ENCODE measurements around the gene ATP2B2.
"Not testable (repeated sequence)": the region's sequence is repeated elsewhere in the genome, so short reads cannot be mapped to it uniquely, and the experiment has no call there.

The ATP2B2 gene

DNA sequence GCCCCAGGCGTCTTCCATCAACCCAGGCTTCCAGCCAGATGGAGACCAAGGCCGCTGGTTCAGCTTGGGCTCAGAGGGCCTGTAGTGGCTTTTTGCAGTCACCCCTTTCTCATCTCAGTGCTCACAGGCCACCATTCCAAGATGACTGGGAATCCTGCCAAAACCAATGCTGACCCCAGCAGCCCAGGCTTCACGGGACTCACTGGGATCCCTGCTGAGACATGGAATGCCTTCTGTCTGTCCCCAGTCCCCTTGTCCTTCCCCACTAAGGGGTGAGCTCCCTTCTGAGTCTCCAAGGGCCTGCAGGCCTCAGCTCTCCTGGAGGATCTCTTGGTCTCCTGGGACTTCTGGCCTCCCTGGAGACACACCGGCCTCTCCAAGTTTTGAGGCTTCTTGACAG, 107.0 kb downstream of the ATP2B2 start:
- no peak for DNase-seq

DNA sequence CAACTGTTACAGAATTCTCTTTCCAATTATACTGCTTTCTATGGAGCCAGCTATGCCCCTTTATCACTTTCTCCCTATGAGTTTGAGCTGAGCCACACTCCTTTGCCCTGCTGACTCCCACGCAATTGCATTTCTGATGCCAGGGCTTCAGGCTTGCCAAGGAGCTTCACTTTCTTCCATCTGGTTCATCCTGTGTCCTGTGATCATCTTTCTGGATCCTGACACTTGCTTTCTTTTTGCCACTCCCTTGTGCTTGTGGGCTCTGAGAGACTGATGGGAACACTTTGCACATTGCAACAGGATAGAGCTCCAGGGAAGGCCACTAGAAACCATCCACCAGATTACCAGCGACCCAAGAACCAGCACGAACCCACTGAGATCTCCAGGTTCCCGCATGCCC, 107.5 kb downstream of the ATP2B2 start:
- DNase-seq: no peak

DNA sequence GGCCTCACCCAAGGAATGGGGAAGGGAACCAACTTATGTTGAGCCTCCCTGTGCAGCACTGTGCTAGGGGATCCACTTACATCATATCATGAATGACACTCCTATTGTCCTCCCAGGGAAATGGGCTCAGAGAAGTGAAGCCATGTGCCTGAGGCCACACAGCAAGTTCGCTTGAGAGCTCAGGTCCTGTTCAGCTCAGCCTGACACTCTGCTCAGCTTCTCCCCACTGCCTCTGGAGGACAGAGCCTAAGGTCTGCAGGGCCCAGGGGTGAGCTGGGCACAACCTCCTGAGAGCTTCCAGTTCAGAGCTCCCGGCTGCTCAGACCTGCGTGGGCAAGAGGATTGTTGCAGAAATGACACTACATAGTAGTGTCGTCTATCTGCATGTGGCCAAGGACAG, 108.5 kb downstream of the ATP2B2 start:
- DNase-seq: no peak

DNA sequence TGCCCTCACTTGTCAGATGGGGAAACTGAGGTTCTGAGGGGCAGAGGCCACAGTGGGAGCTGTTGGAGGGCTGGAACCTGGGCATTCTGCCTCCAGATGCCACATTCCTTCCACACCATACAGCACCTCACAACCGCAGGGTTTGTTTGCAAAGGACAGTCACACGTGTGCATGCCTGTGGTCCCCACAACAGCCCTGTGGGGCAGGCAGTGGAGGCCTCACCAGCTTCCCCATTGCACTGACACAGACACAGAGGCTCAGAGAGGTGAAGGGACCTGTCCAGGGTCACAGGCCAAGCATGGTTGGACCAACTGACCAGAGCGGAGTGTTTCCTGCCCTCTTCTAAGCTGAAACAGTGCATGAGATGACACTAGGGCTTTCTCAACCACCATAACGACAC, 109.3 kb downstream of the ATP2B2 start:
- DNase-seq: no peak

DNA sequence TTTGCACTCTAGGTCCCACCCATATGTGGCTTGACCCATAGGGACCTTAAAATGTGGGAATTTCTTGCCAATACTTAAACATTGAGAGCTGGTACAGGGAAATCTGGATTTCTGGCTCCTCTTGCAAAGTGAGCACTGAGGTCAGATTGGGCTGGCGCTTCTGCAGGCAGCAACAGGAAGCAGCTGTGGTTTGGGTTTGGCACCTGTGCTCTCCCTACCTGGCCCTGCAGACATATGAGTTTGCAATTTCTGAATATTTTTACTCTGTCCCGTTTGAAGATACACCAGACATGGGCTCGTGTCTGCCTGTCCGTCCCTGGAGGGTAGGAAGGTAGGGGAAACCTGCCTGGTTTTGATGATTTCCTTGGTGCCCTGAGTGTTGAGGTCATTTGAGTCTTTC, 109.7 kb downstream of the ATP2B2 start:
- DNase-seq: no peak

DNA sequence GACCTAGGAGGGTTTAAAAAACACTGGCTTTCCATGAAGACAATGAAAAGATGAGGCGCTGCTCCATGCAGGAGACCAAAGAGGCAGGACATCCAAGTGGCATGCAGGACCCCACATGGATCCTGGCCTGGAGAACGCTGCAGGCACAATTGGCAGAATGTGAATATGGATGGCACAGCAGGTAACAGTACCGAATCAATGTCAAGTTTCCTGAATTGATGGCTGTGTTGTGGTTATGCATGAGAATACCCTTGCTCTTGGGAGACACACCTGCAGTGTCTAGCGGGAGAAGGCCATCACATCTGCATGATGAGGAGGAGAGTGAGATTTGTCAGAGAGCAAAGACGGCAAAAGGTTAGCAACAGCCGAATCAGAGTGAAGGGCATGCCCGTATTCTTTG, 110.2 kb downstream of the ATP2B2 start:
- DNase-seq: no peak

DNA sequence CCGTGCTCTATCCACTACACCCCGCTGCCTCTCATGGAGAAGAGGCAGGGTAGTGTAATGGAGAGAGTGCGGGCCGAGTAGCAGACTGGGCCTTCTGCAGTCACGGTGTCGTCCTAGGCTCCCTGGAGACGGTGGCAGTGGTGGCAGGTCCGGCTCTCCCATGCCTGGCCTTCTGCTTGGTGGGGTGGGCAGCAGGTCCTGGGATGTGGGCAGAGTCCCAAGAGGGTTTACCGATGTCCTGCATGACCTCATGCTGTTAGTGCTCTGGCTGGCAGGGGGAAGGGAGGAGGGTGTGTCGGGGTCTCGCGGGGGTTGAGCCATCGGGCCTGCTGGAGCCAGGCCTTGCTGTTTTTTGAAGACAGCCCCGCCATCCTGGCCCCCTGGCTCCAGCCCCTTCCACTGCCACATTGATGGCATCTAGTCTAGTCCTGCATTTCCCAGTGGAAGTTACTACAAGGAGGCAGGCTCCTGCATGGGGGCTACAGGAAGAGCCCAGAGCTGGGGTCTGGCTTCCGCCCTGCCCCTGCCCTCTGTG, 110.8 kb downstream of the ATP2B2 start:
- no peak for DNase-seq

DNA sequence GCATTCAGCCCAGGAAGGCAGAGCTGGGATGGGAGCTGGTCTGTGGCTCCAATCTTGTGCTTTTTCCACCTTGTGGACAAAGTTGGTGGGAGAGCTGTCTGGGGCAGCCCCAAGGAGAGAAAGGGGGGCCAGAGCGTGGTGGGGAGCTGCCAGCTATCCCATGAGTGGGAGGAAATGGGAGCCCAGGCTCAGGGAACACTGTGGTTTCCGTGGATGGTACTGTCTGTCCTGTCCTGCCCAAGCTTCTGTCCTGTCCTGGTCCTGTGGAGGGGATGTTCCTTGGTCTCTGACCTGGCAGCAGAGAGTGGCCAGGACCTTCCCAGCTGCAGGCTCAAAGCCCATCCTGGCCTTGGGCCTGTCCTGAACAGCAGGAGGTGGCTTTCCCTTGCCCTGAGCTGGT, 111.9 kb downstream of the ATP2B2 start:
- no peak for DNase-seq

DNA sequence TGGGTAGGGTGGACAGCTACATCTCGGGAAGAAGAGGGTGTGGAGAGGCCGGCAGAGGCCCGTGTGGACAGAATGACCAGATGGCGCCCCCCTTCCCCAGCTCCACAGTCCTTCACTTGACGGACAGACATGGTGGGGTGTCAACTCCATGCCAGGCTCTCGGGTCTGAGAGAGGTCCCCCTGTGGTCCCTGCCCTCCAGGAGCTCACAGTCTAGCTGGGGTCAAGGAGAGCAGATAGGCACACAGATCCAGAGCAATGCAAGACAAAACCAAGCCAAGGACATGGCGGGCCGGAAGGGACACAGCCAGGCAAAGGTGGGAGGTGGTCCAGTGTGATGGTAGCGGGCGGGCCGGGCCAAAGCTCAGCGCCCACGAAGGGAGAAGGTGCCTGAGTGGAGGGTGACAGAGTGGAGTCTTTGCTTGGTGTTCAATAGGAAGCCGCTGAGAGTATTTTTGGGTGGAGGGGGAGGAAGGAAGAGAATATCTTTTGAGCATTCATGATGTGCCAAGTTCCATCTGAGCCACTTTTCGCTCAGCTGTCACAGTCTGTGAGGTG, 112.4 kb downstream of the ATP2B2 start:
- no peak for DNase-seq

DNA sequence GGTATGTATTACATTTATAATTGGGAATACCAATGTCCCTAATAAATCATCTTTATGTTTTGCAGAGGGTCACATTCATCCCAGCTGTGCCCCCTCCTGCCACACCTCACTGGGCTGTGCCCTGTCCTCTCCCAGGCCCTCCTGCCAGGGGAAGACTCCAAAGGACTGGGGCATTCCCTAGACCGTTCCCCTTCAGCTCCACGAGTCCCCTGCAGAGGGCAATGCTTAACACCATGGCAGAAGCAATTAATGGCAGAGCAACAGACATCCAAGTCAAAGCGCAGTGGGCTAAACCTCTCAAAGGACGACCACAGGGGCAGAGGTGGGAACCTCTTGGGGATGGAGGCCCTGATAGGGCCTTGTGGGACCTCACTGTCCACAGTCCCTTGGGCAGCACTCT, 113.1 kb downstream of the ATP2B2 start:
- DNase-seq: no peak

DNA sequence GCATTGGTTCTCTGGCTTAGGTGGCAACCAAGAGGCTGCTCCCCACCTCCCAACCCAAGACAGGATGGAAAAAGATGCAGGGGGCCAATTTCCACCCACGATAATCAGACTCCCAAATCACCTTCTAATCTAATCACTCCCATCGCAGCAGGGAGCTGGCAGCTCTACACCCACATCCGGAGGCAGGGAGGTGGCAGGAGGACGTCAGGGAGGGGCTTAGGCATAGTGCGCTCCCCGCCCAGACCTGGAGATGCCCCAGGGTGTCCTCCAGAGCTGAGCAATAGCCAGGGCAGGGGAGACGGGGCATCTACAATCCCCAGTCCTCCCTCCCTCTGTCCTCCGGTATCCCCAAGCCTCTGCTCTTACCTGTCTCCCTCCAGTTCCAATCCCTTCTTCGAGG, 114.0 kb downstream of the ATP2B2 start:
- DNase-seq: no peak

DNA sequence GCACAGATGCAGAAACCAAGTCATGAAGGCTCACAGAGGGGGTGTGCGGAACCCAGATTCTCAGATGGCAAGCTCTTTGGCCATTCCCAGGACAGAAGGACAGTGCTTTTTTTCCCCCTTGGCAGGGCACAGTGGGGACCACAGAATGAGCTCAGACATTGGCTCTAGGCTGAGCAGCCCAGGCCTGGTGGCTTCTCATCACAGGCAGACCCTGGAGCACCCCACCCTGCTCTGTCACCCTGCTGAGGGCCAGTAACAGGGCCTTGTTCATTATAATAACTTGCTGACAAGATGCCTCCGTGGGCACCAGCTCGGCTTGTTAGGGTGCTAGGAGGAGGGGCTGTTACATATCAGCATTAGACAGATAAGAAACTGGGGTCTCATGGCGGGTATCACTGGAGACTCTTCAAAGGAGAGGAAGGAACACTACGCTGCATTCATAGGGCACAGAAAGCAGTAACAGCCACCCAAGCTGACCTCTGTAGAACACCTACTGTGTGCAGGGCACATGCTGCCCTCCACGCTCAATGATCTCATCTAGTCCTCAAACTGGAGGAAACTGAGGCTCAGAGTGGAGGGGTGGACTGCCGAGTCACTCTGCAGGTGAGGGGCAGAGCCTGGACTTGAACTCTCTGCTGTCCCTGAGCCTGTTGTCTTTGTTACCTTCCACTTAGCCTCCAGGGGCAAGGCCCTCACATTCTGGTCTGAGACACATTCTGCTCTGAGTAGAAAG, 114.6 kb downstream of the ATP2B2 start:
- no peak for DNase-seq

DNA sequence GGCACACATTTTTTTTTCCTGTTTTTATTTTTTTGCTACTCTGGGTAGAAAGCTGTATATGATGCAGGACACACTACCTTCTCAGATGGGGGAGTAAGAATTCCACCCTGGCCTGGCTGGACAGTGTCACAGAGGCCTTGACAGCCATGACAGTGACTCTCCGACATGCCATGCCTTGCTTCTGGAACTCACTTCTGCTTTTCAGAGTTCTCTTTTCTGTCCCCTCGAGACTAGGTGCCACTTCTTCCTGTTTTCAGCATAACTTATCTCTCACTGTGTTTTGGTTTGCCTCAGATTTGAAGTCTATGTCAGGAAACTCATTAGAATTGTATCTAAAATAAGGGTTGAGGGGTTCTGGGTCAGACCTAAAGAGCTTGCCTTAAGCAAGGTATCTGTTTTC, 115.4 kb downstream of the ATP2B2 start:
- no peak for DNase-seq

DNA sequence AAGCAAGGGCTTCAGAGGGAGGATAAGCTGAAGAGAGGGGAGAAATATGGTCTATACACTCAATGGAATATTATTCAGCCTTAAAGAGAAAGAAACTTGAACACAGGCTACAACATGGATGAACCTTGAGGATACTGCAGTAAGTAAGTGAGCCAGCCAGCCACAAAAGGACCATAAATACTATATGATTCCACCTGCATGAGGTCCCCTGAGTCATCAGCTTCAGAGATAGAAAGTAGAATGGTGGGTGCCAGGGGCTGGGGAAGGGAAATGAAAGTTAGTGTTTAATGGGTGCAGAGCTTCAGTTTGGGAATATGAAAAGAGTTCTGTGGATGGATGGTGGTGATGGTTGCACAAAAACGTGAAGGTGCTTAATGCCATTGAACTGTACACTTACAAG, 116.0 kb downstream of the ATP2B2 start:
- DNase-seq: no peak

DNA sequence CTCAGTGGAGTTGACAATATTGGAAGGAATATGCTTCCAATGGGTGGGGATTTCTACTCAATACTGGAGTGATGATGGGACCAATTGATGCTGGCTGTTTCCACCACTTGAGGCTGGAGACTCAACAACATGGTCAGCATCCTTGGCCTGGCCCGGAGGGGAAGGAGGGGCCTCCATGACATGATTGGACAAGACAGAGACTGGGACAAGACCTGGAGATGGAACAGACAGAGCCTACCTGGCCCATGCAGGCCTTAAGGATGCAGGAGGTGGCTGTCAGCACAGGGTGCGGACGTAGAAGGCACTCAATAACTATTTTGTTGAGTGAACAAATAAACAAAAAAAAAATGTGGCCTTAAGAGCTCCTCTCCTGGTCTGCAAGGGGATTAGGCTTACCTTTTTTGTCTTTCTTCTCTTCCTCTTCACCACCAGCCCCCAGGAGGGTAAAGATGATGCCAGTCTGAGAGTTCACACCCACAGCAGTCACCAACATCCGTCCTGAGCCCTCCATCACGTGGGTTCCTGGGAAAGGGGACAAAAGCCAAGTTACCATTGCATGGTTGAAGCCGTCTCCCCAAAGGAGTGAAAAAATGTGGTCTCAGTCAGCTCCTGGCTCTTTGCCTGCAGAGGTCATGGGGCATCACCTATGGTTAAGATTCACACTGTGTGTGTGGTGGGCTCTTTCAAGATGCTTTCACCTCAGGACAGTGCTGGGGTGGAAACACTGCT, 117.3 kb downstream of the ATP2B2 start:
- no peak for DNase-seq

DNA sequence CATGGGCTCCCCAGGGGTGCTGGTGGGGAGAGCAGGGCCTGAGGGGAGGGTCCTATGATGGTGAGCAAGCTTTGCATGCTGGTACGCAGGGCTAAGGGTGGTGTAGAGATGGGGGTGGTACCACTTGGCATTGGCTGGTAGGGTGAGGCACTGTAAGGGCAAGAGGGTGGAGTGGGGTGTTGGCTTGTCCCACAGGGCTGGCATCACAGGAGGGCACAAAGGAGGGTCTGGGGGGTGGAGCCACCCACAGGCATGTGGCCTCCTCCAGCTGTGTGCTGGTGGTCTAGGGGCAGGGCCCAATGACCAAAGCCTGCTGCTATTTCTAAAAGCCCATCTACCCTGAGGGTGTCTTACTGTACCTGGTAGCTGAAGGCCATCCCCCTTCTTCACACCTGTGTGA, 119.3 kb downstream of the ATP2B2 start:
- DNase-seq: no peak

DNA sequence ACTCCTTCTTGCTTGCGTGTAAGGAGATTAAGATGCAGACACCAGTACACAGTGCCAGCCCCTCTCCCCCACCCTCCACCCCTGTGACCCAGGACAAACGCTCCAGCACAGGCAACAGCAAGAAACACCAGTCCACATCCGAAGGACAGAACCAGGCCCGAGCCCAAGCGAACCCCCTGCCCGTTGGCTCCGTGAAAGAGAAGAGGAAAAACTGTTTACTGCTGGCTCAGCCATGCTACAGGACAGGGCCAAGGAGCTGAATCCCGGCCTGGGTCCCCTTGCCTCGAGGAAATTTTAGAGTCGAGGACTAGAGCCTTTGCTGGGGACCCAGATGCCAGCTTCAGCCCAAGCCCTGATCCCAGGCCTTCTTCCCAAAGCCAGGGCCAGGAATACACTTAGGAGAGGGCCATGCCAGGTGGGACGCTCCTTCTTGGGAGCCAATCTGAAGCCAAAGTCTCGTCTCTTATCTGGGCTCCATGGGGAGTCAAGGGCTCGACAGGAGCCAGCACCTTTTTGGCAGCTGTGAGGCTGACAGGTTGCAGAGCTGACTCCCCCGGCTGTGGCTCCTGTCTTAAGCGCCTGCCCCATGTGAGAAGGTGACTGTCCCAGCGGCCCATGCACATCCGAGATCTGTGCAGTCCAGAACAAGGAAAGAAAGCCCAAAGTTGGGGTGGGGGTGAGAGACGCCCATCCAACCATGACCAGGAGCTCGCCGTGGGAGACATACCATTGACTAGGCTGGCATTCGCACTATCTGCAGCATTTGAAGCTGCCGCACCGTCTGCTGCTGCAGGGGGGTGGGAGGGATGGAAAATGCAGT, 120.6 kb downstream of the ATP2B2 start:
- DNase-seq: no peak

DNA sequence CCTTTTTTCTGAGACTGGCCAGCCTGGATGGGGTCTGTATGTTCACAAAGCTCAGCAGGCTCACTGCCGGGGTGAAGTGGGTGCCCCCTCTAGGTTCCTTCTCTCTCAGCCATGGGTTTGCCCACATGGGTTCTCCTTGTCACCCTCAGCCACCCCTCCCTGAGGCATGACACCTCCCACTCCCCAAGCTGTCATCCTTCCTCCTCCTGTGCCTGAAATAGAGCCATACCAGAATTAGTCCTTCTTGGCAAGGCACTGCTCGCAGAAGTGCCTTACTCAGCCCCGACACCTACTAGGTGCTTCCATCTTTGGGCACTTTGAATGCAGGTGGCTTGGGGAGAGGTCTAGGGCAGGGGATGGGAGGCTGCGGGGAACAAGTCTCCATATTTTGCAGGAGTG, 121.5 kb downstream of the ATP2B2 start:
- DNase-seq: no peak

DNA sequence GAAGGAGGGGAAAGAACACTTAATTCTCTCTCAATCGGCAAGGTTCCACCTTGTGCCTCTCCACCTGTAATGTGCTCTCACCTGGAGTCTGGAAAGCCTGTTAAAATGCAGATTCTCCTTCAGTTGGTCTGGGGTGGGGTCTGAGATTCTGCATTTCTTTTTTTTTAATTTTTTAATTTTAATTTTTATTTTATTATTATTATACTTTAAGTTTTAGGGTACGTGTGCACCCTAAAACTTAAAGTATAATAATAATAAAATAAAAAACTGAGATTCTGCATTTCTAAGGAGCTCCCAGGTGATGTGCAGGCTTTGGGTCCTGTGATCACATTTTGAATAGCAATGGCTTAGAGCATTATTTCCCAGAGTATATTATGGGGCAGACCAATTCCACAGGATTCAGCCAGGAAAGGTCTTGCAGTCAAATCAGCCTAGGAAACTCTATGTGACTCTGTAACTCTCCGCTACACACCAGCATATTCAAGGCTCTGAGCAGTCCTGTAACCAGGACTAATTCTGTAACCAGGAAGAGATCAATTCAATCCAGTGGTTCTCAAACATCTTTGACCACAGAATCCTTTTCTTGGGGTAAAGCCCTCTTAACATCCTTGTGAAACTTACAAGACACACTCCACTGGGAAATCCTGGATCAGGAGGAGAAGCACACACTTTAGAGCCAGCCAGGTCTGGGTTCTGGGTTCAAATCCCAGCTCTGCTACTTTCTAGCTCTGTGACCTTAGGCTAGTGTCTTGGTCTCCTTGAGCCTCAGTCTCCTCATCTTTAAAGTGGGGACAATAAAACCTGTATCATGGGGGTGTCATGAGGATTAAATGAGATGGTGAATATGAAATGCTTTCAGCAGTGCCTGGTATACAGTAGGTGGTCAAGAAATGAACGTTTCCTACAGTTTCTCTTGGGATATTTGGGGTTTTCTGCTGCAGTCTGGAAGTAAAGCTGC, 122.2 kb downstream of the ATP2B2 start:
- DNase-seq: no peak

DNA sequence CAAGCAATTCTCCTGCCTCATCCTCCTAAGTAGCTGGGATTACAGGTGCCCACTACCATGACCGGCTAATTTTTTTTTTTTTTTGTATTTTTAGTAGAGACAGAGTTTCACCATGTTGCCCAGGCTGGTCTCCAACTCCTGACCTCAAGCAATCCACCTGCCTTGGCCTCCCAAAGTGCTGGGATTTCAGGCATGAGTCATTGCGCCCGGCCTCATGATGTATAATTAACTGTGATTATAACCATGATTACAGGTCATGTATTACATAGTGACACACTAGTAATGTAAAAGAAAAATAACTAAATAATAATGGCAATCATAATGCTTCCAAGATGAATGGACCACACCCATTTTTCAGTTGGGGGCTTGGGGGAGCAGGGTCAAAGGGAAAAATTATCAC, 122.9 kb downstream of the ATP2B2 start:
- not testable (repeated sequence) for DNase-seq

DNA sequence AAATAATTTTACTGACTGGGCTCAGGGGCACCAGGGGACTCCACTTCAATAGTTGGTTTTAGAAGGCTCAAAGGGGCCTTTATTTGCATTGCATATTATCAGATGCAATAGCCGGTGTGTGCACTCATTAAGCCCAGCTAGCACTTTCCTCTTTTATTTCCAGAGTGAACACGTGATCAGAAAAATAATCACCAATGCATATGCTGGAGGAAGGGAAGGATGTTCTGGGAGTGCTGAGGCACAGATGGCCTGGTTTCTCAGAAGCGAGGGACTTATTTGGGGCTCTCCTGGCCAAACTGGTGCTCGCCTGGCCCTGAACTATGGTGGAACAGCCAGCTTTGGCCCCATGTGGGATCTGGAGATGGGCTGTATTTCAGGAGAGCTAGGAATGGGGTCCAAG, 124.0 kb downstream of the ATP2B2 start:
- DNase-seq: no peak

DNA sequence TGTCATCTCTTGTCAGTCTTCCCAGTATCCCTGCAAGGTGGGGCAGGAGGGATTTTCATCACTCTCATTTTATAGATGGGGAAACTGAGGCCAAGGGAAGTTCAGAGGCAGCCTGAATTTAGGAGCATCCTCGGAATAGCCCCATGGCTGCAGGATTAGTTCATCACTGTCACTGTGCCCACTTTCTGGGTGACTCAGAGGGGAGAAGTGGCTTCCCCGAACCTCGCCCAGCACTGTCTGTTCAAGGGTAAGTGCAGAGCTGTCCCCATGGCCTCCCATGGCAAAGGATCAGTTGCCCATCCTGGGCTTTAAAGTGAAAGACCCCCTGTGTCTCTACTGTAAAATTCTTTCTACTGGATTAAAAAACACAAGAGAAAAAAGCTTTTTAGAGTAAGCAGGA, 124.5 kb downstream of the ATP2B2 start:
- no peak for DNase-seq

Measured in activated T-cell treated with anti-CD3 and anti-CD28 coated beads, Interleukin-2, amount 50 U/mL, for 48 hours (primary cell).